HG02623 (cell line): ENCODE measurements around the gene FBXO15.

Experiments
- ATAC-seq: cut with Tn5 transposase; IDR thresholded peaks from one replicate; pipeline ENCODE4 v1.9.1; 2021; ENCODE audit warnings: moderate library complexity; ENCODE audit not compliant: unreplicated experiment

FBXO15 gene

DNA sequence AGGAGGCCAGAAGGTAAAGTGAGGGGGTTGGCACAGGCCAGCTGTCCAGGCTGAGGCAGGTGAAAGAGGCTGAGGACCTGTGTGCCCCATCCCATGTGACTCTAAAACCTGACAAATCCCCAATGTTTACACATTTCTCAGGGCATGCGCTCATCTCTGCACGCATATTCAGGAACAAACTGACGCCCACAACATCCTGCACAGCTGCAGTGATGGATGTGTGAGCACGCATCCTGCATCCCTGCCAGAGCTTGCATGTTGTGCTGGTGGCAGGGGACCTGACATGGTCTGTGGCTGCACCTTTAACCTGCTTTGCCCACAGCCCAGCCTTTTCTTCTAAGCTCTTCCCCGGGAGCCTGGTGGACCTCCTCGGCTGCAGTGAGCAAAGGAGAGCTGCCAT lies 83.1 kb downstream of the FBXO15 start:
- ATAC-seq, result no peak

DNA sequence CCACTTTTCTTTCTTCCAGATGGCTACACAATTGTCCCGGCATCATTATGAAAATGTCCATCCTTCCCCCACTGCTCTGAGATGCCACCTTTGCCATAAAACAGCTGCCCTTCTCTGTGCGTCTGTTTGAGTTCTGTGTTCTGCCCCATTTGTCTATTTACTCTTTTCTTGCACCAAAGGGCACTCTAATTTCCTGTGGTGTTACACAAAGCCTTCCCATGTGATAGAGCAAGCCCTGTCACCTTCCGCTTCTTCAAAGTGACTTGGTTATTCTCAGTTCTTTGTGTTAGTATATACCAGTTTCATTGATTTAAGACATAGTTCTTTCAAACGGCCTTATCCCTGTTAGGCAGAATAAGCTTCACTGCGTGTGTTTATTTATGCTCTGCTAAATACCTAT lies 84.1 kb downstream of the FBXO15 start:
- ATAC-seq, result no peak

DNA sequence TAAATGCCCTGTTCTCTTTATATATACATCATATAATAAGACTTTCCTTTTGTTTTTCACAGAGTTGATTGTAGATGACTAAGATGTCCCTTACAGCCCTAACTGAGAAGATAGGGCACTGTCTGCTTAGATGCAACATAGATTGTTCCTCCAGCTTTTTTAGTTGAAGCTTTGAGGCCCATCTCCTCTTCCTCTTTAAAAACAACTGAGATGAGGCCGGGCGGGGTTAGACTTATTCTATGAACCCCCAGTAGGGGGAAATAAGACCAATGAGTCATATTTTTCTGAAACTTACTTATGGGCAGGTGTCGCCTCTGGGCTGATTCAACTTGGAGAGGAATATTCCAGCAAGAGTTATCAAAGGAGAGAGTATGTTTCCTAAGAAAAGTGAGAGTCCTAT lies 84.6 kb downstream of the FBXO15 start:
- ATAC-seq, result no peak

DNA sequence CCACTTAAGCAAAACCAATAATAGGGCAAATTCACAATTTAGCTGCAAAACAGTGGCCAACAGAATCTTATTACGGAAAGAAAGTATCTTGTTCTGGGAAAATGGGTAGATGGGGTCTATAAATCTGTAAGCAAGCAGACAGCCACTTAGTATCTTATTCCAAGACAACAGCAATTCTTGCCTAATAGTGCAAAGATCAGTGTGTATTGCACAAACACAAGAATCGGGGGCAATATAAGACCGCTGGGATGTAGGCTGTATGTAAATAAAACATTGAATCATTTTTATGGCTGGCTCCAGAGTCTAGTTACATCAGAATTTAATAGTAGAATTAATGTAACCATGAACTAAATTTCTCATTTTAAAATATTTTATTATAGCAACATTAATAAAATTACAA lies 85.6 kb downstream of the FBXO15 start:
- ATAC-seq, result no peak

DNA sequence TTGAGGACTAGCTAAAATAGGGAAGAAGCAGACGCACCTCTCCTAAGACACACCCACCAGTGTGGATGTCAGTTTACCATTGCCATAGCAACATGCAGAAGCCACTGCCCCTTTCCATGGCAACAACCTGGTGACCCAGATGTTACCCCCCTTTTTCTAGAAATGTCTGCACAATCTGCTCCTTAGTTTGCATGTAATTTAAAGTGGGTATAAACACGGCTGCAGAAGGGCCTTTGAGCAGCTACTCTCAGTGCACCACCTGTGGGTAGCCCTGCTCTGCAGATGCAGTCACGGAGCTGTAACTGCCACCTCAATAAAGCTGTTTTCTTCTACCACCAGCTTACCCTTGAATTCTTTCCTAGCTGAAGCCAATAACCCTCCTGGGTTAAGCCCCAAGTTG lies 87.1 kb downstream of the FBXO15 start:
- ATAC-seq, result no peak

DNA sequence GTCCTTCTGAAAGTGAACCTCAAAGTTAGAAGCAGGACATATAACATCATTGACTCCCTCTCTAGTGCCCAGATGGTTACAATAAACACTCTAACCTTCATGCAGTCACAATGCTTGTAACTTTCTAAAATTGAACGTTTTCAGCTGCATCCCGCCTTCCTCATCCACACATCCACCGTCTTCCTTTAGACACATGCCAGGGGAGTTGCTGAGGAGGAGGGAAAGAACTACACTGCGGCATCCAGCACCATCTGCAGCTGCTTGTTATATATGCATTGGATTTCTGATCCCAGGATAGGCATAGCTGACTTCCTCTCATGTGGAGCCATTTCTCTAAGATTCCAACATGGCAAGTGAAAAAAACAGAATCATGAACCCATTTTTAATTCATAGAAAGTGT lies 96.8 kb downstream of the FBXO15 start:
- no peak for ATAC-seq

DNA sequence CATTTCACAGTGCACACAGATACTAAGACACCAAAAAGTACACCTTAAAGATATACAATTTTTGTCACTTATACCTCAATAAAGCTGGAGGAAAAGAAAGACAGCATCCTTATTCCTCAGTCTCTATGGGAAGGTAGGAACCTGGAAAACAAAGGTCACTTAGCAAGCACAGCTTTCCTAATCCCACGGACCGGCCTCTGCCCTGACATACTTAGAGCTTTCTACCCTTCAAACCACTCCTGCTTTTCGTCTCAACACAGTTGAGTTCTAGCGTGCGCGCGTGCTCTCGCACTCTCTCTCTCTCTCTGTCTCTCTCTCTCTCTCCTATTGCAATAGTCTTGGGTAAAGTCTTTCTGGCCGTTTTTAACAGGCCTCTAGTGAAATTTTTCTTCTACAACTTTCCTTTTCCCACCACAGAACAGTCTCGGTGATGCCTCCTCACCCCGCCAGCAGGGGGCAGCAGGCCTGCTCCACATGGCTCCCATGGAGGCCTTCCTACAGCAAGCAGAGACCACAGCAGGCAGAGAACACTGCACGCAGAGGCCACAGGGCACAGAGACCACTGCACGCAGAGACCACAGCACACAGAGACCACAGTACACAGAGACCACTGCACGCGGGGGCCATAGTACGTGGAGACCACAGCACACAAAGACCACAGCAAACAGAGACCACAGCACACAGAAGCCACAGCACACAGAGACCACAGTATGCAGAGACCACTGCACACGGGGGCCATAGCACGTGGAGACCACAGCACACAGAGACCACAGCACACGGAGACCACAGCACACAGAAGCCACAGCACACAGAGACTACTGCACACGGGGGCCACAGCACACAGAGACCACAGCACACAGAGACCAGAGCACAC lies 106.9 kb downstream of the FBXO15 start:
- peak; percentile 93 for ATAC-seq

DNA sequence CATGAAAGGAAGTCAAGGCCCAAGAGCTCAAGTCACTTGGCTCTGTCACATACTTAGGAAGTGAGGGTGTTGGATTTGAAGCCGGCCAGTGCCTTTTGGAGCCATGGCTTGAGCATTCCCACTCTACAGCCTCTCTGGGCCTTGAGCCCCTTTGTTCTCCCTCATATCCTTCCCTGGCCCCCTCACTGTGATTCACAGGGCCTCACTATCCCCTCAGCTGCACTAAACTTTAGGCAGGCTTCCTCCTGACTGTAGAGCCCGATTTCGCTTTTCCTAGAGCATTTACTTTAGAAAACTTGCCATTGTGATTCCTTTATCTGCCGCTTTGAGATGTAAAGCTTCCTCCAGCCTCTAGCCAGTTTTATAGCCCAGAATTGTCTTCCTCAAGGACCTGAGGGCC lies 107.6 kb downstream of the FBXO15 start:
- no peak for ATAC-seq

DNA sequence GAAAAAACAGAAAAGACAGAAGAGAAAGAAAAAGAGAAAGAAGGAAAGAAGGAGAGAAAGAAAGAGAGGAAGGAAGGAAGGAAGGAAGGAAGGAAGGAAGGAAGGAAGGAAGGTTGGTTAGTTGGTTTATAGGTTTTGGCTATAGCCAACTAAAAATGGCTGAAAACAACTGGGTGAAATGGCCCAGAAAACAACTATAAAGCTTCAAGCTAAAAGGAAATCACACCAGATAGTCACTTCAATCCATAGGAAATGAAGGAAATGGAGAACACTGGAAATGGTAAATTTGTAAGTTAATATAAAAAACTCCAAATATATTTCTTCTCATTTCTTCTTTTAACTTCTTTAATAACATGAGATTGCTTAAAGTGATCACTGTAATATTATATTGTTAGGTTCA lies 118.5 kb downstream of the FBXO15 start:
- no peak for ATAC-seq
